NCI-H2029 (cell line): ENCODE measurements around the gene DOCK8.

Experiments
- DNase-seq: peaks from one replicate; lab custom pipeline; 2025; lab: John Stamatoyannopoulos, UW

Gene DOCK8

DNA sequence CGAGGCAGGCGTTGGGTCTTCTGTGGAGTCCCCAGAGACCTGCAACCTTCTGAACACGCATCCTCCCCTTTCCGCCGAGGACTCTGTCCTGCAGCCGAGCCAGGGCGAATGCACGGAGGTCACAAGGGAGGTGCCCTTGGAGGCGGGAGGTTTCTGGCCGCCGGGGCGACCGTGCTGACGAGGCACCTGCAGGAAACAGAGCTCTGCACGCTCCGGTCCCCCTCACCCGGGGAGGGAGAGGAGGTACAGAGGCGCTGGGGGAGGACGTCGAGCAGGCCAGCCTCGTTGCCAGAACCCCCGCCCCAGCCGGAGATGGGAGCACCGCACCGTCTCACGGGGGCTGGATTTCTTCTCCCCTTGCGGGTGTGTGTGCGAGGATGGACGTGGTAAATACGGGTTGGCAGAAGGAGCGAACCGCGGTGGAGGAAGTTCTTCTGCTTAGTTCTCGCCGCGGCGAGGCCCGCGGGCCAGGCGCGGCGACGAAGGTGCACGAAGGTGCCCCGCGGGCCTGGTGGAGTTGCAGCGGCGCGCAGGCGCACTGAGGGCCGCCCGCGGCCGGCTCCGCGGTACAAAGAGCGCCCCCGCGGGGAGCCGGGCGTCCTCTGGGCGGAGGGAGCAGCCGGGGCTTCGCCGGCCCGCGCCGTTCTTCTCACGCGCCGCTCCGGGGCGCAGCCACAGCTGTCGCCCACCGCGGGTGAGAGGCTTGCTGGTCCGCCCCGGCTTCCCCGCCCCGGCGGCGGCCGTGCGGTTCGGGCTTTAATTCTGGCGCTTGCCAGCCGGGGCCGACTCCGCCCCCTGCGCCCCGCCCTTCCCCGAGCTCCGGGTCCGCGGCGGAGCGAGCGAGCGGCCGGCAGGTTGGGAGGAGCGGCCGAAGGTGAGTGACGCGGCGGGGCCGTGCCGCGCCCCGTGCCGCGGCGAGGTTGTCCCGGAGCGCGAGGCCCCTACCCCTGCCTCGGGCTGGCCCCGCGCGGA, 289.5 kb downstream of the DOCK8 start, which contains the start of gene KANK1:
TSS of gene KANK1 (plus strand) at position 815 of the 972 bp plus-strand sequence.
- peak; percentile 36 for DNase-seq

DNA sequence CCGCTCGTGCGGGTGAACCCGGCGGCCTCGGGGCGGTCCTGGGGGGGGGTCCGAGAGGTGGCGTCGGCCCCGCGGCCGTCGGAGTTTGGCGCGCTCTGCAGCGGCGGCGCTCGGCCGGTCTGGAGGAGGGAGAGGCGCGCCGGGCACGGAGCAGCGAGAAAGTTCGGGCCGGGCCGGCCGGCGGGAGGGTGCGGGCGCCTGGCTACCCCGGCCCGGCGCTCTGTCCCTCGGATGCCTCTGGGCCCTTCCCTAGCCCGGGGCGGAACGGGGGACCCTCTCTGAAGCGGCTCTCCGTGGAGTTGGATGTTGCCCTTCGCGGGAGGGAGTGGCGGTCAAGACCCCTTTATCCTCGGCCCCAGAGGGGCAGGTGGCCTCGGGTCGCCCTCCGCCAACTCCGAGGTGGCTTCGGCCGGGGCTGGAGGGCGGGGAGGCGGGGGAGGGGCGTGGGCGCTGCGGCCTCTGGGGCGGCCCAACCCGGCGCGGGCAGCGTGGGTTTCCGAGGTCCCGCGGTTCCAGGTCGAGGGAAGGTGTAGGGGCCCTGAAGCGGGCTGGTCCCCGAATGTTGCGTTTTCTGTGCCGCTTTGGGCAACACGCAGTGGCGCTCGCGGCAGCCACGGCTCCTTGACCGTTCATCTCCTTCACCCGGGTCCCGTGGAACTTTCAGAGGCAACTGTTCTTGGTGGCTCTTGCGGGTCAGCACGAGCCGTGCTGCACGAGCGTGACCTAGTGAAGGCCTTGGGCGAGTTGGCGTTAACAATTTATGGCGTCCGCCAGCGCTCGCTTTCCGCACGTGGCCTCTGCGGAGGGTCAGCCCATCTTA, 290.5 kb downstream of the DOCK8 start:
- no peak for DNase-seq

DNA sequence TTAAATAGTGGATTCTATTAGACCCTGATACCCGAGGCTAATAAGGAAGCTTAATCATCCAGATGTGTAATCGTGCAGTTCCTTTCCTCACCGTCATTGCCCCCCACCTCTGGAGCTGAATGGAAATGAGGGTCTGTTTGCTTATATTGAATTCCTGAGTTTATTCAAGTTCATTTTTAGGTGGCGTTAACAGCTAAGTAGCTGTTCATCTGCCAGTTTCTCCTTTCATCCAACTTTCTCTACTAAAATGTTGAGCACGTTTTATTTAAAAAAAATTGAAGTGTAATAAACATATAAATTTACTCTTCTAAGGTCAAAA, 291.0 kb downstream of the DOCK8 start:
- DNase-seq: no peak

DNA sequence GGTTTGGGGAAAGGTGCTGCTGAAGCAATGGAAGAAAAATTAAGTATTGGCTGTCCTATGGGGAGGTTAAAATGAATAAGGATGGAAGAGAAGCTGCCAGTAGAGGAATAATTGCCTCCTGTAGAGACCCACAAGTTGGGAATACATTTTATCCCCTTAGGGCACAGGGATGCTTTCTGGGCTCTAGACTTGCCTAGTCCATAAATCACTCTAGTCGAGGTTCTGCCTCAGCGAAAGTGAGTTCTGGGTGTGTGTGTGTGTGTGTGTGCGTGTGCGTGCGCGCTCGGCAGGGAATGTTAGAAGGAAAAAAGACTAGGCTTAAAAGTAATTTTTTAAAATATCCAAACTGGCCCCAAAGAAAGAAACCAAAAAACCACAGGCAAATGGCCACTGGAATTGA, 291.6 kb downstream of the DOCK8 start:
- no peak for DNase-seq

DNA sequence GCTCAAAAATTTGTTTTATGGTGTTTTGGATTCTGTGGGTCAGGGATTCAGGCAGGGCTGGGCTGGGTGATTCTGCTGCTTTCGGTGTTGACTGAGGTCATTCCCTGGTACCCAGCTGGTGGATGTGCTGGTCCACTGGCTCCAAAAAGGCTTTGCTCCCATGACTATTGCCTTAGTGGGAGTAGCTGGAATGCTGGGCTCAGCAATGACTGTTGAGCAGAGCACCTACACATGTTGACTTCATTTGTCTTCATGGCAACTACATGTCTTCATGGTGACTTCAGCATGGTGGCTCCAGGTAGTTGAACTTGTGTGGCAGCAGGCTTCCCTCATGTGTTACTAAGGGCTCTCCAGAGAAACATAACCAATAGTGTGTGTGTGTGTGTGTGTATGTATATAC, 297.2 kb downstream of the DOCK8 start:
- DNase-seq: no peak

DNA sequence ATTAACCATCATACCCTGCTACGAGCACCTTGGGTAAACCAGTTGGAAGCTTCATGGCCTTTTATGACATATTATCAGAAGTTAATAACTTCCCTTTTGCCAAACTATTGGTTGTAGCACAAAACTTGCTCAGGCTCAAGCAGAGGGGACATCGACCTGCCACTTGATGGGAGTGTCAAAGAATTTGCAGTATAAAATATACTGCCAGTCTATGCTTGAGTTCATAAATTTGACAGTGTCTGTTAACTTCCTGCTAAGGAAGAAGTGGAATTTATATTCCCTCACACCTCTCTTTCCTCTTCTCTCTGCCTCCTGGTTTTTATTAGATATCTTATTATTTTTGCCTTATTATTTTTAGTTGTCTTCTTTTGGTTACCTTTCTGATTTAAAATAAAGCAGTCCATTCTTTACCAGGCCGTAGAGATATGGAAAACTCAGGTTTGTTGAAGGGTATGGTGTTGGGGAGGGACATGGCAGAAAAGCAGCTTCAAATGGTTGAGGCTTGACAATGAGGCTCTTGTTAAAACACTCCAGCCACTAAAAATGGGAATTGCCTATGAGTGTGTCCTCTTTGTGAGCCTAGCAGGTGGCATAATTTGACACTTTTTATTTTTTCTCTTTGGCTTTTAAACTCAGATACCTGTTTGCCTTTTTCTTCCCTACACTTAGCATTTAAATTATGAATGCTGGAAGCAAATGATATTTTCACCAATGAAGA, 298.0 kb downstream of the DOCK8 start:
- DNase-seq: peak; percentile 39
